Activated CD4-positive, CD25-positive, alpha-beta regulatory T cell treated with anti-CD3 and anti-CD28 coated beads, Interleukin-2, amount 50 U/mL, for 72 hours (primary cell): ENCODE results near the gene PHKA1.
"Not testable (repeated sequence)": the region's sequence is repeated elsewhere in the genome, so short reads cannot be mapped to it uniquely, and the experiment has no call there.

Experiments used
- DNase-seq: peaks from one replicate; pipeline ENCODE4 v3.0.0; 2021

The PHKA1 gene

GRCh38 chrX:72713599-72714477 is at the start of gene PHKA1:
Gene PHKA1 (minus strand): TSS chrX:72714306. CDS start chrX:72713880, 426 bp downstream.
- peak; percentile 35 for DNase-seq

- DNase-seq, result not testable (repeated sequence)
Measured at GRCh38 chrX:72760454-72760853, 46.3 kb upstream of the PHKA1 start.

GRCh38 chrX:72748545-72748944 is 34.4 kb upstream of the PHKA1 start:
- DNase-seq, result not testable (repeated sequence)

GRCh38 chrX:72745546-72745945 is 31.4 kb upstream of the PHKA1 start:
- DNase-seq, result not testable (repeated sequence)

- no peak for DNase-seq
Measured at GRCh38 chrX:72735561-72735960, 21.5 kb upstream of the PHKA1 start.

- not testable (repeated sequence) for DNase-seq
Measured at GRCh38 chrX:72733636-72734035, 19.5 kb upstream of the PHKA1 start.

GRCh38 chrX:72727846-72728245 is 13.7 kb upstream of the PHKA1 start:
- DNase-seq, result no peak

GRCh38 chrX:72716766-72717165 is 2.7 kb upstream of the PHKA1 start:
- no peak for DNase-seq

- DNase-seq, result no peak
Measured at GRCh38 chrX:72715546-72715945, 1.4 kb upstream of the PHKA1 start.

- no peak for DNase-seq
Measured at GRCh38 chrX:72714478-72714916, 391 bp upstream of the PHKA1 start.

- no peak for DNase-seq
Measured at GRCh38 chrX:72713130-72713529, 976 bp downstream of the PHKA1 start.

- no peak for DNase-seq
Measured at GRCh38 chrX:72712094-72712755, 1.9 kb downstream of the PHKA1 start.

GRCh38 chrX:72705814-72706213 is 8.3 kb downstream of the PHKA1 start:
- no peak for DNase-seq

GRCh38 chrX:72705111-72705510 is 9.0 kb downstream of the PHKA1 start:
- DNase-seq, result no peak

GRCh38 chrX:72694170-72694569 is 19.9 kb downstream of the PHKA1 start:
- DNase-seq, result no peak

- DNase-seq, result no peak
Measured at GRCh38 chrX:72693477-72693876, 20.6 kb downstream of the PHKA1 start.

GRCh38 chrX:72687396-72687795 is 26.7 kb downstream of the PHKA1 start:
- DNase-seq, result no peak

- no peak for DNase-seq
Measured at GRCh38 chrX:72685810-72686456, 28.2 kb downstream of the PHKA1 start.

- no peak for DNase-seq
Measured at GRCh38 chrX:72685018-72685417, 29.1 kb downstream of the PHKA1 start.

GRCh38 chrX:72683631-72684030 is 30.5 kb downstream of the PHKA1 start:
- DNase-seq, result no peak

GRCh38 chrX:72676465-72676864 is 37.6 kb downstream of the PHKA1 start:
- no peak for DNase-seq

GRCh38 chrX:72673951-72674350 is 40.2 kb downstream of the PHKA1 start:
- not testable (repeated sequence) for DNase-seq

GRCh38 chrX:72669508-72669907 is 44.6 kb downstream of the PHKA1 start:
- not testable (repeated sequence) for DNase-seq

- no peak for DNase-seq
Measured at GRCh38 chrX:72666451-72666850, 47.7 kb downstream of the PHKA1 start.
